ENCODE measurements around the gene CENPN. TPM values are rescaled to one million over a fixed set of nuclear protein-coding genes. Genes with fewer than 3 reads are reported as not detected.

Gene CENPN
- total RNA-seq, 1 donor from 2014 or later: 10.0 TPM

- no peak for DNase-seq (ENCODE audit: low spot score)
- intact Hi-C loops (cut with DNase I): no loop called here
Observed at GRCh38 chr16:80990577-80990976, 16.4 kb upstream of the CENPN start.

- intact Hi-C loops (cut with DNase I): no loop called here
- no peak for DNase-seq (ENCODE audit: low spot score)
Observed at GRCh38 chr16:80990978-80991377, 16.0 kb upstream of the CENPN start.

GRCh38 chr16:80991792-80992430 lies 15.1 kb upstream of the CENPN start:
- DNase-seq (ENCODE audit: low spot score): no peak
- intact Hi-C loops (cut with DNase I): no loop called here

- intact Hi-C loops (cut with DNase I): no loop called here
Observed at GRCh38 chr16:80992676-80993293, 14.2 kb upstream of the CENPN start.

GRCh38 chr16:80993307-80993706 lies 13.7 kb upstream of the CENPN start:
- intact Hi-C loops (cut with DNase I): no loop called here
- DNase-seq (ENCODE audit: low spot score): no peak

More at GRCh38 chr16:80992676-80993293, 14.2 kb upstream of the CENPN start:
- no peak for DNase-seq (ENCODE audit: low spot score)

- intact Hi-C loops (cut with DNase I): no loop called here
- no peak for DNase-seq (ENCODE audit: low spot score)
Observed at GRCh38 chr16:80993834-80994233, 13.2 kb upstream of the CENPN start.

GRCh38 chr16:80994451-80994850 lies 12.6 kb upstream of the CENPN start:
- no peak for DNase-seq (ENCODE audit: low spot score)
- intact Hi-C loops (cut with DNase I): no loop called here

GRCh38 chr16:80996688-80997138 lies 10.3 kb upstream of the CENPN start:
- intact Hi-C loops (cut with DNase I): no loop called here
- DNase-seq (ENCODE audit: low spot score): no peak

- no peak for DNase-seq (ENCODE audit: low spot score)
- intact Hi-C loops (cut with DNase I): no loop called here
Observed at GRCh38 chr16:80997139-80997798, 9.7 kb upstream of the CENPN start.

GRCh38 chr16:80997964-80998620 lies 8.9 kb upstream of the CENPN start:
- DNase-seq (ENCODE audit: low spot score): no peak
- intact Hi-C loops (cut with DNase I): no loop called here

- no peak for DNase-seq (ENCODE audit: low spot score)
- intact Hi-C loops (cut with DNase I): loop anchor here (10.0 kb wide), 1 partner anchor 1164 kb away; no protein-coding TSS in a partner anchor
Observed at GRCh38 chr16:81000873-81001272, 6.1 kb upstream of the CENPN start.

- intact Hi-C loops (cut with DNase I): loop anchor here (10.0 kb wide), 1 partner anchor 1163 kb away; no protein-coding TSS in a partner anchor
- DNase-seq (ENCODE audit: low spot score): no peak
Observed at GRCh38 chr16:81001330-81001729, 5.7 kb upstream of the CENPN start.

GRCh38 chr16:81003064-81003463 lies 4.0 kb upstream of the CENPN start:
- intact Hi-C loops (cut with DNase I): loop anchor here (10.0 kb wide), 1 partner anchor 1162 kb away; no protein-coding TSS in a partner anchor
- no peak for DNase-seq (ENCODE audit: low spot score)

- DNase-seq (ENCODE audit: low spot score): no peak
- intact Hi-C loops (cut with DNase I): loop anchor here (10.0 kb wide), 1 partner anchor 1161 kb away; no protein-coding TSS in a partner anchor
Observed at GRCh38 chr16:81003610-81004460, 3.2 kb upstream of the CENPN start.

- intact Hi-C loops (cut with DNase I): loop anchor here (10.0 kb wide), 1 partner anchor 1160 kb away; no protein-coding TSS in a partner anchor
- no peak for DNase-seq (ENCODE audit: low spot score)
Observed at GRCh38 chr16:81004646-81005353, 2.2 kb upstream of the CENPN start.

- intact Hi-C loops (cut with DNase I): loop anchor here (10.0 kb wide), 1 partner anchor 1159 kb away; no protein-coding TSS in a partner anchor
- DNase-seq (ENCODE audit: low spot score): no peak
Observed at GRCh38 chr16:81005610-81006161, 1.3 kb upstream of the CENPN start.

- intact Hi-C loops (cut with DNase I): loop anchor here (10.0 kb wide), 1 partner anchor 1158 kb away; no protein-coding TSS in a partner anchor
- DNase-seq (ENCODE audit: low spot score): peak; percentile 87
Observed at GRCh38 chr16:81006211-81006812, 702 bp upstream of the CENPN start.

- intact Hi-C loops (cut with DNase I): loop anchor here (1.0 to 10.0 kb wide), 2 partner anchors 27 to 1156 kb away; partner anchors contain the start of gene ATMIN
- no peak for DNase-seq (ENCODE audit: low spot score)
Observed at GRCh38 chr16:81008505-81008789, 1.4 kb downstream of the CENPN start.
